GM19467 (cell line): ENCODE measurements around the gene RALBP1.
"Not testable (repeated sequence)": the region's sequence is repeated elsewhere in the genome, so short reads cannot be mapped to it uniquely, and the experiment has no call there.

ENCODE experiments used
- ATAC-seq: cut with Tn5 transposase; IDR thresholded peaks from one replicate; pipeline ENCODE4 v1.9.1; 2021; ENCODE audit warnings: mild to moderate bottlenecking, moderate library complexity; ENCODE audit not compliant: unreplicated experiment

RALBP1 gene

GRCh38 chr18:9474983-9475642 lies at the start of gene RALBP1:
Gene RALBP1, plus strand, starts transcription at chr18:9475513. Its CDS starts 37,533 bp downstream, at chr18:9513046.
- peak; percentile 93 for ATAC-seq

GRCh38 chr18:9426753-9427152 lies 48.6 kb upstream of the RALBP1 start:
- no peak for ATAC-seq

GRCh38 chr18:9428301-9428706 lies 47.0 kb upstream of the RALBP1 start:
- ATAC-seq = no peak

- no peak for ATAC-seq
These were observed 46.3 kb upstream of the RALBP1 start for GRCh38 chr18:9428862-9429661.

GRCh38 chr18:9429662-9429993 lies 45.7 kb upstream of the RALBP1 start:
- ATAC-seq = no peak

GRCh38 chr18:9430315-9430714 lies 45.0 kb upstream of the RALBP1 start:
- not testable (repeated sequence) for ATAC-seq

GRCh38 chr18:9431296-9431695 lies 44.0 kb upstream of the RALBP1 start:
- no peak for ATAC-seq

- ATAC-seq = not testable (repeated sequence)
These were observed 42.2 kb upstream of the RALBP1 start for GRCh38 chr18:9433122-9433521.

- no peak for ATAC-seq
These were observed 41.6 kb upstream of the RALBP1 start for GRCh38 chr18:9433671-9434121.

- ATAC-seq = no peak
These were observed 41.1 kb upstream of the RALBP1 start for GRCh38 chr18:9434122-9434701.

GRCh38 chr18:9435041-9435440 lies 40.3 kb upstream of the RALBP1 start:
- no peak for ATAC-seq

GRCh38 chr18:9436206-9436929 lies 38.9 kb upstream of the RALBP1 start:
- no peak for ATAC-seq

GRCh38 chr18:9437021-9437437 lies 38.3 kb upstream of the RALBP1 start:
- ATAC-seq = no peak

GRCh38 chr18:9437672-9438071 lies 37.6 kb upstream of the RALBP1 start:
- ATAC-seq = no peak

GRCh38 chr18:9441061-9441460 lies 34.3 kb upstream of the RALBP1 start:
- ATAC-seq = no peak

- ATAC-seq = no peak
These were observed 30.8 kb upstream of the RALBP1 start for GRCh38 chr18:9444549-9444948.

- no peak for ATAC-seq
These were observed 28.5 kb upstream of the RALBP1 start for GRCh38 chr18:9446839-9447238.

- no peak for ATAC-seq
These were observed 28.0 kb upstream of the RALBP1 start for GRCh38 chr18:9447334-9447733.

GRCh38 chr18:9449600-9450414 lies 25.5 kb upstream of the RALBP1 start:
- ATAC-seq = no peak

GRCh38 chr18:9450920-9451319 lies 24.4 kb upstream of the RALBP1 start:
- ATAC-seq = not testable (repeated sequence)
